ENCODE data around the gene SCN1A. TPM values are rescaled to one million over a fixed set of nuclear protein-coding genes. Genes with fewer than 3 reads are reported as not detected.

The SCN1A gene
- total RNA-seq, 2 donors from 2014 or later: not detected

DNA sequence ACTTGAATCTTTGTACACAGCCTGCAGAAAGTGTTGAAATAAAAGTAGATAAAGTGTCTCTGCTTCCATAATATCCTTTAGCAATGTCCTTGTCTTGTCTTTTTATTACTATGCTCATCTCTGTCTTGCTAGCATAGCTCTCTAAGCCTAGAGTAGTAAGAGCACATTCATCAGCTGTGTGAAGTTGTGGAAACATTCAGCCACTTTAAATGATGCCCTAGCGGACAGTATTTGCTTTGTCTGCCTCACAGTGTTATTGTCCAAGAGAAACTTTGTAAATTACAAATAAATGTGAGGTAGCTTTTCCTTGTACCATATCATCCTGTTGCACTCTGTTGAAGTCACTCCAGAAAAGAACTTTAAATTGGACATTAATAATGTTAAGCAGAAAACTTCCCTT is 113.9 kb downstream of the SCN1A start:
- ATAC-seq: no peak
- WGBS, 2 donors: 52 to 64% methylated on average over 1 of the region's 1 CpG
- intact Hi-C loops (cut with DNase I): no loop called here

DNA sequence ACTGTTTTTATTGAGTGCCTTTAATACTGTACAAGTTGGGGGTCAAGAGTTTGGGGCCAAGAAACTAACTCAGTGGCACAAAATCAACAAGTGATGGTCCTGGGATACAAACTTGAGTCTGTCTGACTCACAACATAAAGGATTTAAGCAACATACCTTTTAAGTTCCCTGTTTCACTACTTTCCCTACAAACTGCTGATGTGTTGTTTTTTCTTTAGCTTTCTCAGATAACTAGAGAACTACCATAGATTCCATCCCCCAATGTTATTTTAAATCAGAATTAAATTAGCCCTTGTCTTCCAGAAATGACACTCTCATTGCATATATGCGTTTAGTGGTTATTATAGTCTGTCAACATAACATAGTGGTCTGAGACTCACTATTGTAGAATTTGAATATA is 116.2 kb downstream of the SCN1A start:
- Histone ChIP-seq H3K4me3 (no peak overlapping the region), H3K27ac (no peak overlapping the region), H3K36me3 (replicated peaks in 1 of 2; ENCODE audit: insufficient read depth in 1 of 2, low read depth in 2 of 2) (no peaks in the 10 kb centered on the region), H3K9me3 (no peaks in the 10 kb centered on the region), H3K4me1 (no peaks in the 10 kb centered on the region), H3K27me3 (no peaks in the 10 kb centered on the region)
- ATAC-seq (no peak), DNase-seq (no peak)
- intact Hi-C loops (cut with DNase I): no loop called here
- WGBS, 2 donors: 58 to 63% methylated on average over 1 of the region's 1 CpG
- TF ChIP-seq, protein P1, sequence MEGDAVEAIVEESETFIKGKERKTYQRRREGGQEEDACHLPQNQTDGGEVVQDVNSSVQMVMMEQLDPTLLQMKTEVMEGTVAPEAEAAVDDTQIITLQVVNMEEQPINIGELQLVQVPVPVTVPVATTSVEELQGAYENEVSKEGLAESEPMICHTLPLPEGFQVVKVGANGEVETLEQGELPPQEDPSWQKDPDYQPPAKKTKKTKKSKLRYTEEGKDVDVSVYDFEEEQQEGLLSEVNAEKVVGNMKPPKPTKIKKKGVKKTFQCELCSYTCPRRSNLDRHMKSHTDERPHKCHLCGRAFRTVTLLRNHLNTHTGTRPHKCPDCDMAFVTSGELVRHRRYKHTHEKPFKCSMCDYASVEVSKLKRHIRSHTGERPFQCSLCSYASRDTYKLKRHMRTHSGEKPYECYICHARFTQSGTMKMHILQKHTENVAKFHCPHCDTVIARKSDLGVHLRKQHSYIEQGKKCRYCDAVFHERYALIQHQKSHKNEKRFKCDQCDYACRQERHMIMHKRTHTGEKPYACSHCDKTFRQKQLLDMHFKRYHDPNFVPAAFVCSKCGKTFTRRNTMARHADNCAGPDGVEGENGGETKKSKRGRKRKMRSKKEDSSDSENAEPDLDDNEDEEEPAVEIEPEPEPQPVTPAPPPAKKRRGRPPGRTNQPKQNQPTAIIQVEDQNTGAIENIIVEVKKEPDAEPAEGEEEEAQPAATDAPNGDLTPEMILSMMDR (IDR thresholded peaks at IDR 0.05): no peak
- no peak for TF ChIP-seq POLR2A (IDR thresholded peaks at IDR 0.05)

More for the DNA sequence above, 113.9 kb downstream of the SCN1A start:
- no peak overlapping the region for H3K4me3 ChIP-seq
- no peaks in the 10 kb centered on the region for H3K36me3 ChIP-seq (replicated peaks in 1 of 2; ENCODE audit: insufficient read depth in 1 of 2, low read depth in 2 of 2)
- H3K27me3 ChIP-seq: no peaks in the 10 kb centered on the region
- no peak overlapping the region for H3K27ac ChIP-seq
- no peak for DNase-seq
- no peaks in the 10 kb centered on the region for H3K9me3 ChIP-seq
- TF ChIP-seq, protein P1 (IDR thresholded peaks at IDR 0.05): no peak
- TF ChIP-seq POLR2A (IDR thresholded peaks at IDR 0.05): no peak
- H3K4me1 ChIP-seq: no peaks in the 10 kb centered on the region

DNA sequence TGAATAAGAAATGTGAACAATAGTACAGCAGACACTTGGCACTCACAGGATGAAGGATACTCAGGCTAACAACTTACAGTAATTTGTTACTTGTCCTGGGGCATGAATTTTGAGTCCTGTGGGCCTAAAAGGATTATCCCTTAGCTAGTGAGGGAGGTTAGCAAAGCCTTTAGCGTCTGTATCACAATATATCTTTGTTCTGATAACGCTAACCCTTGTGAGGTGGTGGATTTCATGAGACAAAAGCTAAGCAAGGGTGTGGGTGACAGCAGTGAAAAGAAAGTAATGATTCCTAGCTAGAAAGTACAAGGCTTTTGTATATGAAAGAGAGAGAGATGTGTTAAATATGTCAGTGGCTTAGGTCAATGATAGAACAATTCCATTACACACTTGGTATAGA is 127.4 kb downstream of the SCN1A start:
- DNase-seq (no peak), ATAC-seq (no peak)
- Histone ChIP-seq H3K27ac (no peak overlapping the region), H3K9me3 (no peaks in the 10 kb centered on the region), H3K4me1 (no peaks in the 10 kb centered on the region), H3K36me3 (replicated peaks in 1 of 2; ENCODE audit: insufficient read depth in 1 of 2, low read depth in 2 of 2) (no peaks in the 10 kb centered on the region), H3K27me3 (no peaks in the 10 kb centered on the region), H3K4me3 (no peak overlapping the region)
- intact Hi-C loops (cut with DNase I): no loop called here
- WGBS, 2 donors: 70 to 71% methylated on average over 2 of the region's 2 CpGs
- TF ChIP-seq, protein P1 (IDR thresholded peaks at IDR 0.05): no peak
- TF ChIP-seq POLR2A (IDR thresholded peaks at IDR 0.05): no peak

DNA sequence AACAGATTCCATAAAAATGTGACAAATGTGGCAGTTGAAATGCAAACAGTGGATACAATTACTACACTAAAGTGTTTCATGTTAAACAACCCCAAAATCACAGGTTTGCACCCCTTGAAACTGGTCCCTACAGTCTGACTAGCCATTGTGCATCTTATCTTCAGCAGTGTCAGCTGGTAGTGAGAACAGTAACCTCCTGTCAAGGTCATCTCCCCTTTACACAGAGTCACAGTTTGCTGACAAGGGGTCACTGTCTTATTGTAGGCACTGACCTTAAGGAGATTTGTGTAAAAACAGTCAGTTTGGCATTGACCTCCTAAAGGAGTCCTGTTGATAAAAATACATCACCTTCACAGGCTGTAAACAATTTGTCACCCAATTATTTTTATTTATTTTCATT is 137.0 kb downstream of the SCN1A start:
- TF ChIP-seq, protein P1 (IDR thresholded peaks at IDR 0.05): no peak
- no peak for TF ChIP-seq POLR2A (IDR thresholded peaks at IDR 0.05)
- no peak for ATAC-seq

DNA sequence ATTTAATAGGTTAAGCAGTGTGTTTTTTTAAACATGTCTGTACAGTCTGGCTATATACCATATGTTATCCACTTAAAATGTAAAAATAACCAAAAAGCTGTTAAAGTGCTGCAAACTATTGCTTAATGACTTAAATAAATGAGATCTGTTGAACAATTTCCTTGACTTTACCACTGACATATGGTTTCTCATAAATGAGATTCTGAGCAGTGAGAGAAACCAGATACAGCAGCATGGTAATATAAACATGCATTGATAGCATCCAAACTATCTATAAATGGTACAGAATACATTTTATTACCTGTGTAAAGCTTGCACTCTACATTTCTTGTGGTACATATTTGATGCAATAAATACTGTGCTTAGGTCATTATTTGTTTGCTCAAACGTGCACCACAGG is 138.0 kb downstream of the SCN1A start:
- DNase-seq (no peak), ATAC-seq (no peak)
- H3K36me3 ChIP-seq (replicated peaks in 1 of 2; ENCODE audit: insufficient read depth in 1 of 2, low read depth in 2 of 2): no peaks in the 10 kb centered on the region
- no peaks in the 10 kb centered on the region for H3K4me1 ChIP-seq
- intact Hi-C loops (cut with DNase I): no loop called here
- H3K4me3 ChIP-seq: no peak overlapping the region
- TF ChIP-seq, protein P1 (IDR thresholded peaks at IDR 0.05): no peak
- no peak for TF ChIP-seq POLR2A (IDR thresholded peaks at IDR 0.05)
- H3K9me3 ChIP-seq: no peaks in the 10 kb centered on the region
- no peaks in the 10 kb centered on the region for H3K27me3 ChIP-seq
- no peak overlapping the region for H3K27ac ChIP-seq
- WGBS, 2 donors: 9 to 15% methylated on average over 1 of the region's 1 CpG

More for the DNA sequence above, 137.0 kb downstream of the SCN1A start:
- no peak overlapping the region for H3K4me3 ChIP-seq
- no peaks in the 10 kb centered on the region for H3K36me3 ChIP-seq (replicated peaks in 1 of 2; ENCODE audit: insufficient read depth in 1 of 2, low read depth in 2 of 2)
- no peak overlapping the region for H3K27ac ChIP-seq
- no peak for DNase-seq
- H3K9me3 ChIP-seq: no peaks in the 10 kb centered on the region
- intact Hi-C loops (cut with DNase I): no loop called here
- H3K4me1 ChIP-seq: no peaks in the 10 kb centered on the region
- no peaks in the 10 kb centered on the region for H3K27me3 ChIP-seq
